ENCODE results near the gene KCTD20. TPM values are rescaled to one million over a fixed set of nuclear protein-coding genes. Genes with fewer than 3 reads are reported as not detected.

The KCTD20 gene
- total RNA-seq, 1 donor from 2014 or later: 29.1 TPM

GRCh38 chr6:36499918-36500317 lies 57.1 kb downstream of the KCTD20 start:
- H3K36me3 Mint-ChIP-seq (ENCODE audit: unreplicated experiment): no peaks in the 10 kb centered on the region
- no peak for DNase-seq

GRCh38 chr6:36501686-36502085 lies 58.9 kb downstream of the KCTD20 start:
- Mint-ChIP-seq H3K4me1 (ENCODE audit: low read depth, unreplicated experiment) (peaks cover 3% of the 10 kb centered on the region), H3K27me3 (ENCODE audit: unreplicated experiment) (no peaks in the 10 kb centered on the region), H3K27ac (ENCODE audit: unreplicated experiment) (no peak overlapping the region), H3K4me3 (ENCODE audit: unreplicated experiment) (no peak overlapping the region), H3K9me3 (ENCODE audit: unreplicated experiment) (no peaks in the 10 kb centered on the region), H3K36me3 (ENCODE audit: unreplicated experiment) (no peaks in the 10 kb centered on the region)
- DNase-seq: no peak
- no peak for TF ChIP-seq CTCF (IDR thresholded peaks at IDR 0.05; ENCODE audit: partially characterized antibody, unreplicated experiment)

More at GRCh38 chr6:36499918-36500317, 57.1 kb downstream of the KCTD20 start:
- Mint-ChIP-seq H3K27ac (ENCODE audit: unreplicated experiment) (no peak overlapping the region), H3K9me3 (ENCODE audit: unreplicated experiment) (no peaks in the 10 kb centered on the region), H3K4me1 (ENCODE audit: low read depth, unreplicated experiment) (peaks cover 3% of the 10 kb centered on the region), H3K27me3 (ENCODE audit: unreplicated experiment) (no peaks in the 10 kb centered on the region), H3K4me3 (ENCODE audit: unreplicated experiment) (no peak overlapping the region)
- TF ChIP-seq CTCF (IDR thresholded peaks at IDR 0.05; ENCODE audit: partially characterized antibody, unreplicated experiment): no peak

GRCh38 chr6:36504181-36504580 lies 61.4 kb downstream of the KCTD20 start:
- no peak overlapping the region for H3K27ac Mint-ChIP-seq (ENCODE audit: unreplicated experiment)
- no peaks in the 10 kb centered on the region for H3K9me3 Mint-ChIP-seq (ENCODE audit: unreplicated experiment)
- H3K27me3 Mint-ChIP-seq (ENCODE audit: unreplicated experiment): no peaks in the 10 kb centered on the region
- H3K4me3 Mint-ChIP-seq (ENCODE audit: unreplicated experiment): no peak overlapping the region
- peaks cover 5% of the 10 kb centered on the region for H3K4me1 Mint-ChIP-seq (ENCODE audit: low read depth, unreplicated experiment)
- no peak for TF ChIP-seq CTCF (IDR thresholded peaks at IDR 0.05; ENCODE audit: partially characterized antibody, unreplicated experiment)
- H3K36me3 Mint-ChIP-seq (ENCODE audit: unreplicated experiment): peaks cover 3% of the 10 kb centered on the region
- DNase-seq: no peak

- Mint-ChIP-seq H3K36me3 (ENCODE audit: unreplicated experiment) (peaks cover 8% of the 10 kb centered on the region), H3K4me1 (ENCODE audit: low read depth, unreplicated experiment) (peaks cover 5% of the 10 kb centered on the region), H3K27me3 (ENCODE audit: unreplicated experiment) (no peaks in the 10 kb centered on the region), H3K9me3 (ENCODE audit: unreplicated experiment) (no peaks in the 10 kb centered on the region), H3K27ac (ENCODE audit: unreplicated experiment) (no peak overlapping the region), H3K4me3 (ENCODE audit: unreplicated experiment) (no peak overlapping the region)
- no peak for DNase-seq
- TF ChIP-seq CTCF (IDR thresholded peaks at IDR 0.05; ENCODE audit: partially characterized antibody, unreplicated experiment): no peak
Measured at GRCh38 chr6:36504982-36505381, 62.2 kb downstream of the KCTD20 start.

- Mint-ChIP-seq H3K4me1 (ENCODE audit: low read depth, unreplicated experiment) (peaks cover 5% of the 10 kb centered on the region), H3K27ac (ENCODE audit: unreplicated experiment) (no peak overlapping the region), H3K4me3 (ENCODE audit: unreplicated experiment) (no peak overlapping the region), H3K36me3 (ENCODE audit: unreplicated experiment) (peaks cover 8% of the 10 kb centered on the region), H3K27me3 (ENCODE audit: unreplicated experiment) (no peaks in the 10 kb centered on the region), H3K9me3 (ENCODE audit: unreplicated experiment) (no peaks in the 10 kb centered on the region)
- no peak for DNase-seq
- TF ChIP-seq CTCF (IDR thresholded peaks at IDR 0.05; ENCODE audit: partially characterized antibody, unreplicated experiment): no peak
Measured at GRCh38 chr6:36505744-36506534, 63.1 kb downstream of the KCTD20 start.
